ENCODE data around the gene AAK1. TPM values are rescaled to one million over a fixed set of nuclear protein-coding genes. Genes with fewer than 3 reads are reported as not detected.
A peak's percentile ranks its signal among the peaks of the same experiment; 100 is the strongest.

AAK1 gene
- total RNA-seq, 2 experiments from 2014 or later = 77.4 to 79.5 TPM

DNA sequence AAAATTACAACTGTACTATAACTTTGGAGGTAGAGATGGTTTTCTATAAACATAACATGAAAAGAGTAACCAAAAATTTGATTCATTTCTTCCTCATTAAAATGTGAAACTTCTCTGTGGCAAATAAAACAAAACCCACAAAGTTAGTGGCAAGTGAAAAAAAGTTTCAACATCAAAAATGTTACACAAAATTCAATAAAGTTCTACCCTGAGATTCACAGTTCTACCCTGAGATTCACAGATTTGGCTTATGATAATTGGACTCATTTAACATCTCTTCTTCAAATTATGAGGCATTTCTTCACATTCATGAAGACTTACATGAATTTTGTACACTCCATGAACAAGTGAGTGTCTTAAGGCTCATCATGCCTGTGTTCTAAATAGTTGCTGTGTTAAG is 51.0 kb downstream of the AAK1 start:
- DNase-seq = no peak
- CTCF ChIA-PET = no interaction called here
- intact Hi-C loops (cut with micrococcal nuclease) = no loop called here
- no peaks in the 10 kb centered on the region for H3K9me3 Mint-ChIP-seq
- peaks cover 80% of the 10 kb centered on the region for H3K4me1 Mint-ChIP-seq (ENCODE audit: low read depth)
- H3K36me3 Mint-ChIP-seq (ENCODE audit: low read depth) = peaks cover 6% of the 10 kb centered on the region
- peak overlapping the region; percentile 46 for H3K27ac Mint-ChIP-seq
- H3K27me3 Mint-ChIP-seq (ENCODE audit: low read depth) = no peaks in the 10 kb centered on the region
- H3K4me3 Mint-ChIP-seq = no peak overlapping the region

DNA sequence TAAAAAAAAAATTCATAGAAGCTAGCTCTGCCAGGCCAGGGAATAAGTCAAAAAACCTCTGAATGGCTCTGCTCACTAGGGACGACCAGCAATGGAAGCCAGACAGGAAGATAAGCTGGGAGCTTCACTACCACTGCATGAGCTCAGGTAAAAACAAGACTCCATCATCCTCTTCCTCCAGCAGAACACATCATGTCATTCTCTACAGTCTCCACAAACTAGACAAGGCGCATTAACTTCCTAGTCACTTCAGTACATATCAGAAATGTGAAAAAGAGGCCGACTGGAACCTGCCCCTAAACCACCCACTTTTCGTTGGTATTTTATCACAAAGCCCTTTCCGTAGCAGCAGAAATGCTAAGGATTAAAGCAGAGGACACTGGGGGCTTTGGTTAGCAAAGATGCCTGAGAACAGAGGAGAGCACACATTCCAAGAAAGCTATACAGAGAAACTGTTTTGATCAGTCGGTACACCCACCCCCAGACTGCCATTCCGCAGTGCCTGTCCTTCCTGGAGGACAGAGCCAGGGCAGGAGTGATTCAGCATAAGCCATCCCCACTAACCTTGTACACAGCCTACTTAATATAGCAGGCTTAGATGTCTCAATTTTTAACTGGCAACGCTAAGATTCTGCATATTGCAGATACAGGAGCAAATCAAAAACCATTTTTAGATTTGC is 53.4 kb downstream of the AAK1 start:
- peak overlapping the region; percentile 68 for H3K27ac Mint-ChIP-seq
- H3K36me3 Mint-ChIP-seq (ENCODE audit: low read depth) = peaks cover 5% of the 10 kb centered on the region
- DNase-seq = no peak
- H3K27me3 Mint-ChIP-seq (ENCODE audit: low read depth) = no peaks in the 10 kb centered on the region
- CTCF ChIA-PET = interaction anchor here (0.7 to 3.9 kb wide), 3 partner anchors 16 to 24 kb away, joined by 3 to 22 read pairs (median 13); no protein-coding TSS in a partner anchor
- intact Hi-C loops (cut with micrococcal nuclease) = no loop called here
- peaks cover 79% of the 10 kb centered on the region for H3K4me1 Mint-ChIP-seq (ENCODE audit: low read depth)
- peak overlapping the region; percentile 1 for H3K4me3 Mint-ChIP-seq
- H3K9me3 Mint-ChIP-seq = no peaks in the 10 kb centered on the region

DNA sequence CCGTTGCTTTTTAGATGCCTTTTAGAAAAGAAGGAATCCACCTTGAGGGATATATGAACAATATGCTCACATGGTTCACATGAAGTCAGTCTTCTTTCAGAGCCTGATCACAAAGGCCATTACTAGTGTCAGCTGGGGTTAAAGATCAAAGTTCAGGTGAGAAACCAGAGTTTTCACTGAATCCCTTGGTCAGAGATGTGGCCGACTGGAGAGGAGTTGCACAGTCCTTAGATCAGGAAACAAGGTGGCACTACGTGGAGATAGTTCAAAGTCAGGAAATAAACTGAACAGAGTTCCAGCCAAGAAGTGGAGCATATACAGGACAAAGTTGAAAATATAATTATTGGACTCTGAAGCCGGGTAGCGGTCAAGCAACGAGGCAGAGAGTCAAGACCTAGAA is 54.6 kb downstream of the AAK1 start:
- CTCF ChIA-PET = interaction anchor here (0.7 to 3.9 kb wide), 3 partner anchors 15 to 48 kb away, joined by 3 to 22 read pairs (median 13); no protein-coding TSS in a partner anchor
- Mint-ChIP-seq H3K36me3 (ENCODE audit: low read depth) (peaks cover 2% of the 10 kb centered on the region), H3K9me3 (no peaks in the 10 kb centered on the region), H3K4me1 (ENCODE audit: low read depth) (peaks cover 83% of the 10 kb centered on the region), H3K27ac (peak overlapping the region; percentile 75), H3K4me3 (no peak overlapping the region), H3K27me3 (ENCODE audit: low read depth) (no peaks in the 10 kb centered on the region)
- intact Hi-C loops (cut with micrococcal nuclease) = loop anchor here (1.0 kb wide), 3 partner anchors 12 to 52 kb away; no protein-coding TSS in a partner anchor
- no peak for DNase-seq

DNA sequence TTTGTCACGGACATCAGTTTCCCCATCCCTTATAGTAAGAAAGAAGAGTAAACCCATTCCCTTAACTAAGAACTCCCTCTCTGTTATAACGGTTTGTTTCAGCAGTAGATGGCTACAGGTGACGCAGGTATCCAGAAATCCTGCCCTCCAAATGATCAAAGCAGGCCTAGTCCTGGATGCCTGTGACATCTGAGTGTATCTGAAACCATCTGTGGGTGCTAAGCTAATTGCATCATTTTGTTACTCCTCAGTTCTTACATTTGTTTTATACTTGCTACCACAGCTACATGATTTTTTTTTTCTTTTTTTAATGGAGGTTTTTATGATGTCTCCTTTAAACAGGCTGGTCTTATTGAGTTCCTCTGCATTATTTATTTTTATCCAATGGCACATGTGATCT is 55.1 kb downstream of the AAK1 start:
- no peaks in the 10 kb centered on the region for H3K9me3 Mint-ChIP-seq
- H3K4me3 Mint-ChIP-seq = peak overlapping the region; percentile 5
- H3K4me1 Mint-ChIP-seq (ENCODE audit: low read depth) = peaks cover 84% of the 10 kb centered on the region
- DNase-seq = peak; percentile 45
- intact Hi-C loops (cut with micrococcal nuclease) = loop anchor here (1.0 kb wide), 3 partner anchors 13 to 53 kb away; no protein-coding TSS in a partner anchor
- H3K36me3 Mint-ChIP-seq (ENCODE audit: low read depth) = peaks cover 2% of the 10 kb centered on the region
- no peaks in the 10 kb centered on the region for H3K27me3 Mint-ChIP-seq (ENCODE audit: low read depth)
- CTCF ChIA-PET = interaction anchor here (0.6 to 13.1 kb wide), 4 partner anchors 7 to 49 kb away, joined by 3 to 178 read pairs (median 8); no protein-coding TSS in a partner anchor
- H3K27ac Mint-ChIP-seq = peak overlapping the region; percentile 75

DNA sequence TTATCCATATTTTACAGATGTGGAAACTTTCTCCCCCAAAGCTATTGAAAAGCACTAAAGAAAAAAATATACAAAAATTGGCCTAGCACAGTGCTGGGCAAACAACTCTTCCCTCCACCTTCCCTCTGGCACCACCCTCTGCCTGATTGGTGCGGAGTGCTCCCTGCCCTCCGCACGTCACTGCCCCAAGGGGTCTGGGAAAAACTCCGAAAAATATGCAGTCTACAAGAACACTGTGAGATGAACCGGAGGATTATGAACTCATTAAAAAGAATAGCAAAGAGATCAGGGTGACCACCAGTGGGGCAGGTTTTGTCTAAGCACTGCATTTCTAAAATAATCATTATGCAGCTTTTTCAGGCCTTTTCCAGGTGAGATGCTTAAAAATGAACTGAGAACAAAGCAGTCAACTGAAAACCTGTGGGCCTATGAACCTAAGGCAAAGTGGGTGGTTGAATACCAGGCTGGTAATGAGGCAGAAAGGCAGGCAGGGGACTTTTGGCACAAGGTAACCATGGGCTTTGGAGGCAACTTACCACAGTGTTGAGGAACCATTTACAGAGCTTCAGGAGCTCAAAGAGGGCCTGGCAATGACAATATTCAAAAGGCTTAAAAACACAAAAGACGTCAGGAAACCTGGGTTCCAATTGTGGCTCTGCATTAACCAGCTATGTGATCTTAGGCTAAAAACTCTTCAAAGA is 57.5 kb downstream of the AAK1 start:
- DNase-seq = peak; percentile 50
- no peaks in the 10 kb centered on the region for H3K27me3 Mint-ChIP-seq (ENCODE audit: low read depth)
- H3K36me3 Mint-ChIP-seq (ENCODE audit: low read depth) = peaks cover 2% of the 10 kb centered on the region
- no peak overlapping the region for H3K4me3 Mint-ChIP-seq
- intact Hi-C loops (cut with micrococcal nuclease) = loop anchor here (2.0 kb wide), 2 partner anchors 15 kb away; no protein-coding TSS in a partner anchor
- CTCF ChIA-PET = interaction anchor here (0.9 to 13.1 kb wide), 6 partner anchors 11 to 137 kb away, joined by 3 to 178 read pairs (median 5); no protein-coding TSS in a partner anchor
- no peaks in the 10 kb centered on the region for H3K9me3 Mint-ChIP-seq
- peaks cover 89% of the 10 kb centered on the region for H3K4me1 Mint-ChIP-seq (ENCODE audit: low read depth)
- peak overlapping the region; percentile 57 for H3K27ac Mint-ChIP-seq

DNA sequence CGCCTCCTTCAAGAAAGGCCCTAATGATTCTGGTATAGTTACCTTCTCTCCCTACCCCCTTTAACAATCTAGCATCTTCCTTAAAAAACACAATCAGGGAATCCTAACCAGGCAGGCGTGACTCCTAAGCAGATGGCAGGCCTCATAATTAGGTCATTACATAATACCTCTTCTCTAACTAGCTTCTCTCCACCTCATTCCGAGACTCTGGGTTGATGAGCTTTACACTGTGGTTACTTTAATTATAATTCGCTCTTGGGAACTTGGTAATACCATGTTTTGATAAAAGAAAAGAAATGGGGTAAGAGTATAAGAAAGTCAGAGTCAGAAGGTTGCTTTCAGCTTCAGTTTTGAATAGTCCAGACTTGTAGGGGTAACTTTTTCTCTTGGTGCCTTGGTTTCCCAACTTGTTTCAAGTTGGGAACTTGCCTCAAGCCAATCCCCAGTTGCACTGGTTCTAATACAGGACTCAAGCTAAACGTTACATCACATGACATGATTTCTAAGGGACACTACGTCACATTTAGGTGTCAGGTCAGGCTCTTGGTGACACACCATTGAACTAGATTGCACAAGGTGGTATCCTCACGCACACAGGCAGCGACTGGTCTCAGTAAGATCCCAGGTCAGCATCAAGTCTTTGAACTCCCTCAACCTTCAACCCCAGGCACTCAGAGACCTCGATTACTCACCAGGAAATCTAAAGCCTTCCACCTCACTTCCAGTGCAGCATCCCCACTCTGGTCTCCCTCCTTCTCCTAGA is 59.2 kb downstream of the AAK1 start:
- no peaks in the 10 kb centered on the region for H3K36me3 Mint-ChIP-seq (ENCODE audit: low read depth)
- no peaks in the 10 kb centered on the region for H3K9me3 Mint-ChIP-seq

DNA sequence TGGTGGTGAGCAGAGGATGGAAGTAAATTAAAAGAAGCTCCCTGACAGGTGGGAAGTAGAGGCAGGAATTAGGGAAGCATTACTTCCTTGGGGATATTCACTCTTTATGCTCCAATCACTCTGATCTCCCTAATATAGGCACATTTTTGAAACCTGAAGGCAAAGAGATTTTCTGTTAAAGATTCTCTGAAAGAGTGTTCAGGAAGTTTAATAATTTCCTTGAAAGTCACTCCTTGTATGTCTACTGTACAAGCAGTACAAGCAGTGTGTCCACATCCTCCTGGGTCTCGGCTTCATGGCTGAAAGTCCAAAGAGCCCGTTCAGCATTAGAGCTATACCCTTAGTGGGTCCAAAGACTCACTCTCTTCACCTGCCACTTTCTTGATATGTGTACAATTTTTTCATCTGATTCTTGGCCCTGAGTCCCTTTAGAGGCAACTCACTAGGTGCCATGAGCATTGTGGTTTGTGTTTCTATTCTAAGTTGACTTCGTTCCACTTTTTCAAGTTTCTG is 60.2 kb downstream of the AAK1 start:
- H3K4me3 Mint-ChIP-seq = no peak overlapping the region
- DNase-seq = no peak
- peak overlapping the region; percentile 69 for H3K27ac Mint-ChIP-seq

More for the DNA sequence above, 59.2 kb downstream of the AAK1 start:
- H3K4me3 Mint-ChIP-seq = no peak overlapping the region
- CTCF ChIA-PET = interaction anchor here (0.6 to 13.1 kb wide), 7 partner anchors 15 to 59 kb away, joined by 3 to 178 read pairs (median 3); partner anchors contain the start of gene AAK1
- intact Hi-C loops (cut with micrococcal nuclease) = loop anchor here (2.0 kb wide), 2 partner anchors 14 to 16 kb away; no protein-coding TSS in a partner anchor
- no peaks in the 10 kb centered on the region for H3K27me3 Mint-ChIP-seq (ENCODE audit: low read depth)
- no peak for DNase-seq
- H3K27ac Mint-ChIP-seq = peak overlapping the region; percentile 52
- peaks cover 88% of the 10 kb centered on the region for H3K4me1 Mint-ChIP-seq (ENCODE audit: low read depth)

DNA sequence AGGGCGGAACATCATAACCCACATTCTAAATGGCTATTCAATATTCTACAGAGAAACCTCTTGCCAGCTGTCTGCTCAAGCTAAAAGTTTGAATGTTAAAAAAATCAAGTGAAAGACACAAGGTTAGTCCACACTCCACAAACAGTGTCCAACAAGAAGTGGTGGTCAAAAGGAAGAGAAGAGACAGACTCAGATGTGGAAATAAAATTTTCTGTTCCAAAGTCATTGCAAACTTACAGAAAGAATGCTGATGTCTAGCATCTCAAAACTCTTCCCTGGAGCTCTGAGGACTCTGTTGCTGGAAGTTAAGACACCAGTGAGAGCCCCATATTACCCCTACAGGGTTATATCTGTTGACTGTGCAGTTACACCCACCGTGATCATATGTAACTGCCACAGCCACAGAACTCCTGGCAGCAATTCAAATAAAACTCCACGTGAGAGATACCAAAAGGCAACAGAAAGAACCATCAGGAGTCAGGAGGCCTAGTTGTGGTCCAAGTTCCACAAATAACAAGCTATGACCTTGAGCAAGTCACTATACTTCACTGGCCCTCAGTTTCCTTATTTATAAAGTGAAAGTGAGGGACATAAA is 60.9 kb downstream of the AAK1 start:
- intact Hi-C loops (cut with micrococcal nuclease) = loop anchor here (1.0 kb wide), 1 partner anchor 8 kb away; no protein-coding TSS in a partner anchor
- Mint-ChIP-seq H3K27ac (peak overlapping the region; percentile 69), H3K27me3 (ENCODE audit: low read depth) (no peaks in the 10 kb centered on the region), H3K9me3 (no peaks in the 10 kb centered on the region), H3K36me3 (ENCODE audit: low read depth) (no peaks in the 10 kb centered on the region), H3K4me1 (ENCODE audit: low read depth) (peaks cover 87% of the 10 kb centered on the region), H3K4me3 (peak overlapping the region; percentile 48)
- peak; percentile 29 for DNase-seq
- CTCF ChIA-PET = interaction anchor here (0.6 to 13.1 kb wide), 7 partner anchors 10 to 70 kb away, joined by 3 to 178 read pairs (median 6); no protein-coding TSS in a partner anchor

More for the DNA sequence above, 60.2 kb downstream of the AAK1 start:
- intact Hi-C loops (cut with micrococcal nuclease) = no loop called here
- H3K9me3 Mint-ChIP-seq = no peaks in the 10 kb centered on the region
- CTCF ChIA-PET = interaction anchor here (0.8 to 13.1 kb wide), 7 partner anchors 13 to 51 kb away, joined by 3 to 178 read pairs (median 6); no protein-coding TSS in a partner anchor
- H3K27me3 Mint-ChIP-seq (ENCODE audit: low read depth) = no peaks in the 10 kb centered on the region
- H3K4me1 Mint-ChIP-seq (ENCODE audit: low read depth) = peaks cover 87% of the 10 kb centered on the region
- no peaks in the 10 kb centered on the region for H3K36me3 Mint-ChIP-seq (ENCODE audit: low read depth)

DNA sequence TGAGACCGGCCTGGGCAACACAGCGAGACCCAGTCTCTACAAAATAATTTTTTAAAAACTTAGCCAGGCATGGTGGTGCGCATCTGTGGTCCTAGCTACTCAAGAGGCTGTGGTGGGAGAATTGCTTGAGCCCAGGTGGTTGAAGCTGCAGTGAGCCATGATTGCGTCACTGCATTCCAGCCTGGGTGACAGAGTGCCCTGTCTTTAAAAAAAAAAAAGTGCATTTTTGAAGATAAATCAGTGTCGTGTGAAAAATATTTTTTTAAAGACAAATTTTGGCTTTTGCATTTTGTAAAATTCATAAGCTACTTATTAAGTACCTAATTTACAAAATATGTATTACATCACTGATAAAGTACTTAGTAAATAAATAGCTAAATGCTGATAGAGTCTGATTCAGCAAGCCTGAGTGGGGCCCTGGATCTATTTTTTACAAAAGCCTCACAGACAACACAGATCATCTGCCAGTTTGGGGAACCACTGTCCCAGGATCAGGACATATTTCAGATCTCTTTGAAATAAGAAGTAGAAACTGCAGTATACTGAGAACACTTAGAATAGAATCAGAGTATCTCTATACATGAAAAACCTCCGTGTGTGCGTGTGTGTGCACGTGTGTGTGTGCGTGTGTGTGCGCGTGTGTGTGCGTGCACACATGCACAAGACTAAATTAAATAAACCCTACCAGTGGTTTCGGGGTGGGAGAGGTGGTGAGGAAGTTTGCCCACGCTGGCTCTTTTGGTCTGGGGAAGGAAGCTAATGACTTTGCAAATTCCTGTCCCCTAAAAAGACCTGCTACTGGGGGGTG is 61.6 kb downstream of the AAK1 start:
- intact Hi-C loops (cut with micrococcal nuclease) = loop anchor here (1.0 kb wide), 1 partner anchor 8 kb away; no protein-coding TSS in a partner anchor
- DNase-seq = peak; percentile 25
- peaks cover 91% of the 10 kb centered on the region for H3K4me1 Mint-ChIP-seq (ENCODE audit: low read depth)
- no peaks in the 10 kb centered on the region for H3K27me3 Mint-ChIP-seq (ENCODE audit: low read depth)
- no peaks in the 10 kb centered on the region for H3K9me3 Mint-ChIP-seq
- peak overlapping the region; percentile 69 for H3K27ac Mint-ChIP-seq
- CTCF ChIA-PET = interaction anchor here (0.6 to 13.1 kb wide), 9 partner anchors 9 to 801 kb away, joined by 3 to 178 read pairs (median 5); no protein-coding TSS in a partner anchor
- H3K4me3 Mint-ChIP-seq = peak overlapping the region; percentile 48
- no peaks in the 10 kb centered on the region for H3K36me3 Mint-ChIP-seq (ENCODE audit: low read depth)

DNA sequence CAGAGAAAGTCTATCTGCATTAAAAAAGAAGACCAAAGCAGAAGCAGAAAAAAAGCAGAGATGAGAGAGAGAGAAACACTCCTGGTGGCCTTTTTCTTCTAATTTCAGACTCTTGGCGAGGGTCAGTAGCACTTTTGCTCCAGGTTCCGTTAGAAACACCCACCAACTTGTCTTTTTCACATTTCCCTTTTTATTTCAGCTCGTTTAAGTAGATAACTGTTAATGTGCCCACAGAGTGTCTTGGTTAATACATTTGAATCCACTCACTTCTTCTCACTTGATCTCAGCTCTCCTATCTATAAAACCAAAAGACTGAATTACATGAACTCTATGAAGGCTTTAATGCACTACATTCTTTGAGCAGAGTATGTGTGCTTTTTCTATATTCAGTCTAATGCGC is 63.1 kb downstream of the AAK1 start:
- Mint-ChIP-seq H3K27me3 (ENCODE audit: low read depth) (no peaks in the 10 kb centered on the region), H3K4me1 (ENCODE audit: low read depth) (peaks cover 89% of the 10 kb centered on the region), H3K27ac (no peak overlapping the region), H3K36me3 (ENCODE audit: low read depth) (no peaks in the 10 kb centered on the region), H3K9me3 (no peaks in the 10 kb centered on the region), H3K4me3 (no peak overlapping the region)
- no peak for DNase-seq
- intact Hi-C loops (cut with micrococcal nuclease) = no loop called here
- CTCF ChIA-PET = interaction anchor here (0.7 to 13.1 kb wide), 6 partner anchors 10 to 144 kb away, joined by 3 to 178 read pairs (median 4); no protein-coding TSS in a partner anchor
